B cell (primary cell): ENCODE results near the gene CAND2.
A peak's percentile ranks its signal among the peaks of the same experiment; 100 is the strongest.

Experiments
- CTCF ChIP-seq: fragments of 200-600 bp; IDR thresholded peaks from one replicate; pipeline ENCODE4 v1.8.0; 2022; ENCODE audit warnings: antibody characterized with exemption, mild to moderate bottlenecking
- EZH2 ChIP-seq: IDR thresholded peaks from 2 replicates; pipeline ENCODE4 v1.6.1; 2012; ENCODE audit warnings: borderline replicate concordance, low read depth, mild to moderate bottlenecking, moderate library complexity, low read length; ENCODE audit not compliant: insufficient read depth, poor library complexity, severe bottlenecking

DNA sequence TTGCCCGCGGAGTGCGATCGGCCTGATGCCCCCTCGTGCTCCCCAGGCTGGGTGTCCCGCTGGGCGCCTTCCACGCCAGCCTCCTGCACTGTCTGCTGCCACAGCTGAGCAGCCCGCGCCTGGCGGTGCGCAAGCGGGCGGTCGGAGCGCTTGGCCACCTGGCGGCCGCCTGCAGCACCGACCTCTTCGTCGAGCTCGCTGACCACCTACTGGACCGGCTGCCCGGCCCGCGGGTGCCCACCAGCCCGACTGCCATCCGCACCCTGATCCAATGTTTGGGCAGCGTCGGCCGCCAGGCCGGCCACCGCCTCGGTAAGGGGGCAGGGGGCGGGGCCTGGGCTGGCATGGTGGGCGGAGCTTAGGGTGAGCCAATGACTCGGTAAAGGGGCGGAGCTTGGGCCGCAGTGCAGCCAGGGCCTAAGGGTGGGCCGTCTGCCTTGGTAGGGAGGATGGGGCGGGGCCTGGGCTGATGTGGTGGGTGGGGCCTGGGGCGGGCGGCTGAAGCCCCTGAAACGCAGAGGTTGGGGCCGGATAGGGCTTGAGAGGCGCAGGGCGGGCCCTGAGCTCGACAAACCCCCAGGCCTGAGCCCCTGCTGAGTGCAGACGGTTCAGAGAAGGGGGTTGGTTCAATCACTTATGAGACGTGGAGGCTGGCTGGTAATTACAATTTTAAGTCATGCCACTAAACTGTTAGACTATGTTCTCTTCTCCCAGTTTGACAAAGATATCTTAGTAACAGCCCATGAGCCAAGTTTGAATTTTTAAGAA, 13.7 kb downstream of the CAND2 start:
- TF ChIP-seq EZH2, result no peak
- peak; percentile 92 for TF ChIP-seq CTCF
